Fibroblast of mammary gland (primary cell): ENCODE measurements around the gene CADM1.

ENCODE experiments used
- DNase-seq: peaks from one replicate; pipeline ENCODE4 v3.0.0-alpha.2; 2010; ENCODE audit warnings: low read depth
- H3K4me3 ChIP-seq: 2 replicates; pipeline ENCODE4 v1.5.1; 2011; ENCODE audit warnings: low read depth, mild to moderate bottlenecking, low read length, moderate library complexity; ENCODE audit not compliant: control insufficient read depth
- TF ChIP-seq, protein P1 (sequence below): conservative IDR thresholded peaks from 2 replicates; pipeline ENCODE4 v1.5.1; 2011; ENCODE audit warnings: low read depth, low read length, inconsistent platforms; ENCODE audit not compliant: control insufficient read depth, insufficient read depth

The CADM1 gene

GRCh38 chr11:115348416-115348815, 155.8 kb downstream of the CADM1 start:
- TF ChIP-seq, protein P1, sequence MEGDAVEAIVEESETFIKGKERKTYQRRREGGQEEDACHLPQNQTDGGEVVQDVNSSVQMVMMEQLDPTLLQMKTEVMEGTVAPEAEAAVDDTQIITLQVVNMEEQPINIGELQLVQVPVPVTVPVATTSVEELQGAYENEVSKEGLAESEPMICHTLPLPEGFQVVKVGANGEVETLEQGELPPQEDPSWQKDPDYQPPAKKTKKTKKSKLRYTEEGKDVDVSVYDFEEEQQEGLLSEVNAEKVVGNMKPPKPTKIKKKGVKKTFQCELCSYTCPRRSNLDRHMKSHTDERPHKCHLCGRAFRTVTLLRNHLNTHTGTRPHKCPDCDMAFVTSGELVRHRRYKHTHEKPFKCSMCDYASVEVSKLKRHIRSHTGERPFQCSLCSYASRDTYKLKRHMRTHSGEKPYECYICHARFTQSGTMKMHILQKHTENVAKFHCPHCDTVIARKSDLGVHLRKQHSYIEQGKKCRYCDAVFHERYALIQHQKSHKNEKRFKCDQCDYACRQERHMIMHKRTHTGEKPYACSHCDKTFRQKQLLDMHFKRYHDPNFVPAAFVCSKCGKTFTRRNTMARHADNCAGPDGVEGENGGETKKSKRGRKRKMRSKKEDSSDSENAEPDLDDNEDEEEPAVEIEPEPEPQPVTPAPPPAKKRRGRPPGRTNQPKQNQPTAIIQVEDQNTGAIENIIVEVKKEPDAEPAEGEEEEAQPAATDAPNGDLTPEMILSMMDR: no peak
- H3K4me3 ChIP-seq: no peak overlapping the region
- no peak for DNase-seq

- DNase-seq: no peak
- no peak overlapping the region for H3K4me3 ChIP-seq
- TF ChIP-seq, protein P1: no peak
Measured at GRCh38 chr11:115347106-115347505, 157.1 kb downstream of the CADM1 start.

- DNase-seq: no peak
- H3K4me3 ChIP-seq: no peak overlapping the region
- TF ChIP-seq, protein P1: no peak
Measured at GRCh38 chr11:115345840-115346239, 158.4 kb downstream of the CADM1 start.

- H3K4me3 ChIP-seq: no peak overlapping the region
- TF ChIP-seq, protein P1: no peak
- no peak for DNase-seq
Measured at GRCh38 chr11:115345361-115345760, 158.9 kb downstream of the CADM1 start.

- no peak for DNase-seq
- no peak overlapping the region for H3K4me3 ChIP-seq
- TF ChIP-seq, protein P1: no peak
Measured at GRCh38 chr11:115344846-115345245, 159.4 kb downstream of the CADM1 start.

DNA sequence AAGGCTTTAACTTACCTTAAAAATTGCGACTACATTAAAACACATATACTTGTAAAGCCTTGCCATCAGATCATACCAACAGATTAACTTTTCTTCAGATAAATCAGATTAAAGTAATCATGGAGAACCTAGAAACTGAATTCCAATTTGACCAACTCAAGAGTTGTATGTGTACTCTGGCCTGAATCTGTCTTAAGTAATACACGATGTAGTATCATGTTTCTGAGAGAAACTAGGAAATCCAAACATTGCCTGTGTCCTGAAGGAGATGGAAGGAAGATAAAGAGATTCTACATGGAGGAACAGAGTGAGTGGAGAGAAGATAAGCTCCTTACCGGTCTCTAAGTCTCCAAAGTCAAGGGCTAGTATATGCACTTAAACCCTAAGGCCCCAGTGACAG, 162.1 kb downstream of the CADM1 start:
- H3K4me3 ChIP-seq: no peak overlapping the region
- DNase-seq: no peak
- TF ChIP-seq, protein P1: no peak

GRCh38 chr11:115340874-115341273, 163.3 kb downstream of the CADM1 start:
- TF ChIP-seq, protein P1: no peak
- DNase-seq: no peak
- H3K4me3 ChIP-seq: no peak overlapping the region
